Measurements from ENCODE around the gene CD40LG.

CD40LG gene

GRCh38 chrX:136647677-136648360 lies at the start of gene CD40LG:
Gene CD40LG, plus strand, starts transcription at chrX:136648158. Its CDS starts 91 bp downstream, at chrX:136648249.
- DNase-seq: no peak

DNA sequence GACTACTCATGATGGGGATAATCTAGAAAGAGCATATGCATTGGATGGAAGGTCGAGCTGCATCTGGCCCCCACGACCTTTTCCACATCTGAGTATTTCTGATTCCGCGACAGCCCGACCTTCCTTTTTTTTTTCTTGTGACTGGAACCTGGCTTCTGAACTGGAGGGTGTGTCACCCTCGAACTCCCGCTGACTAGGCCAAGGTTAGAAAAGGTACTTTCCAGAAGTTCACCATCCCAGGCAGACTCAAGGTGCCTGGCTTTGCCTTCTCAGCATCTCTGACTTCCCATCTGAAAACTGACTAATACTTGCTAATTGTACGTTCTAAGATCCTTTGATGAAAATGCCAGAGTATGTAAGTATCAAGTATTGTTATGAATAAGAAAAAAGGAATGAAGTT lies 49.3 kb upstream of the CD40LG start:
- no peak for DNase-seq

- no peak for DNase-seq
Observed at GRCh38 chrX:136600059-136600458, 47.9 kb upstream of the CD40LG start.

DNA sequence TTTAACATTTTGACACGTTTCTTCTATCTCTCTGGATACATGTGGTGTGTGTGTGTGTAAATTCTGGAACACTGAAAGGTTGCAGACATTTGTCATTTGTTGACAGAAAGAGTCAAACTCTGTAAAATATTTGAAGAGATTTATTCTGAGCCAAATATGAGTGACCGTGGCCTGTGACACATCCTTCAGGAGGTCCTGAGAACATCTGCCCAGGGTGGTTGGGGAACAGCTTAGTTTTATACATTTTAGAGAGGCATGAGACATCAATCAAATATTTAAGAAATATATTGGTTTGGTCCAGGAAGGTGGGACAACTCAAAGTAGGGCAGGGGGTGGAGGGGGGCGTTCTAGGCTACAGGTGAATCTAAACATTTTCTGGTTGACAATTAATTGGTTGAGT lies 40.7 kb upstream of the CD40LG start:
- no peak for DNase-seq

GRCh38 chrX:136608295-136608933 lies 39.5 kb upstream of the CD40LG start:
- DNase-seq: peak; percentile 45

GRCh38 chrX:136616987-136617685 lies 30.8 kb upstream of the CD40LG start:
- no peak for DNase-seq

GRCh38 chrX:136619899-136620505 lies 28.0 kb upstream of the CD40LG start:
- DNase-seq: peak; percentile 15

DNA sequence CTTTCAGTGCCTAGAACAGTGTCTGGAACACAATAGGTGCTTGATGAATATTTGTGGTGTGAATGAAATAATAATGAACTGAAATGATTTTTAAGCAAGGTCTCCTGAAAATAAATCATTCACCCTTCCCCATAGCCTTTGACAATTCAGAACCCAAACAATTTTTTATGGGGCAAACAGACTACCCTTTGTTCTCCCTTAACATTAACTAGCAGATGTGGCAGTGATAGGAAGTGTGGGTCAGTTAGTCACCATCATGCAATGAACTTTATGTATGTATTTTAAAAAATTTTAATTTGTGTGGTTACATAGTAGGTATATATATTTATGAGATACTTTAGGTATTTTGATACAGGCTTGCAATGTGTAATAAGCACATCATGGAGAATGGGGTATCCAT lies 27.2 kb upstream of the CD40LG start:
- DNase-seq: no peak

GRCh38 chrX:136622568-136622967 lies 25.4 kb upstream of the CD40LG start:
- no peak for DNase-seq

- DNase-seq: no peak
Observed at GRCh38 chrX:136623396-136623795, 24.6 kb upstream of the CD40LG start.

DNA sequence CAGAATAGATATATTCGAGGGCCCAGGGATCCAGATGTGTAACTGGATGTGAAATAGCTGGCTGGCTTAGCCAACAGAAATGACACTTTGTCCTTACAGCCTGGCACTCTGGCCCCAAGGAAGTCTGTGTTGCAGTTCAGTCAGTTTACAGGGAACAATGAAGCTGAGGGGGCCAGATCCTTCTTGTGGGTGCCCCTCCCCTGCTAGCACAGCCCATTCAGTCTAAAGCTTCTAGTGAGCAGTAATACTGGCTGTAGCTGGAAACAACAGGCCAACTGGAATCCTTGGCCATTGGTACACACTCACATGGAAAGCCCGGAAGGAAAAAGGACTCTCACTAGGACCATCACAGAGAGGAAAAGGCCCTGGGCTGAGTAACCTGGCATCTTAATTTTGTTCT lies 22.7 kb upstream of the CD40LG start:
- no peak for DNase-seq

DNA sequence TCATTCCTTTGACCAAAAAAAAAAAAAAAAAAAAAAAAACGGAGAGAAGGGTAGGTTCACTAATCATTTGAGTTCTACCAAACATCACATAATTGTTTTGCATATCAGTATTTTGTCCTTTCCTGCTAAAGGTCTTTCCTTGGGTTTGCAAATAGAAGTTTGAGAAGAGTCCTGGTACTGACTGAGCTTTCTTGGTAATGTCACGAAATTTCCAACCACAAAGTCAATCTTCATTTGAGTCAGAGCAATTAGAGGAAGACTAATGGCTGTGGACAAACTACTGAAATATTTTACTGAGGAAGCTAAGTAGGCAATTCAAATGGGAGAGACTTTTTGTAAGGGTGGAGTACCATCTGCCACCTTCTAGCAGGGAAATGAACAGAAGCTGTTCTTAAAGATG lies 21.7 kb upstream of the CD40LG start:
- no peak for DNase-seq

DNA sequence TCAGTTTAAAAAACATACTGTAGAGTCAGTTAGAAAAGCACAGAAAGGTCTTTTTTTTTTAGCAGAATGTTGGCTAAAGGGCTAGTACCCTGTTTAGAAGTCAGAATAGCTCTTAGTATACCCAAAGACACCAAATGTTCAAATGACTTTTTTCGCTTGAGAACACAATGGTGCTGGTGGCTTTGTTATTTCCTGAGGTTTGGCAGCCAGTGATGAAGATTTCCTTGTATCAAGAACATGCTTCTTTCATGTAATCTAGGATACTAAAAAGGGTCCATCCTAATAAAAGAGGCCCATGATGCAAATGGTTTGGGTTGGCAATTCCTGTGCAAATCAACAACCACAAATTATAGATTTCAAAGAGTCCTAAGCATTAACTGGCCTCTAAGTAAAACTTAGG lies 21.1 kb upstream of the CD40LG start:
- DNase-seq: no peak

DNA sequence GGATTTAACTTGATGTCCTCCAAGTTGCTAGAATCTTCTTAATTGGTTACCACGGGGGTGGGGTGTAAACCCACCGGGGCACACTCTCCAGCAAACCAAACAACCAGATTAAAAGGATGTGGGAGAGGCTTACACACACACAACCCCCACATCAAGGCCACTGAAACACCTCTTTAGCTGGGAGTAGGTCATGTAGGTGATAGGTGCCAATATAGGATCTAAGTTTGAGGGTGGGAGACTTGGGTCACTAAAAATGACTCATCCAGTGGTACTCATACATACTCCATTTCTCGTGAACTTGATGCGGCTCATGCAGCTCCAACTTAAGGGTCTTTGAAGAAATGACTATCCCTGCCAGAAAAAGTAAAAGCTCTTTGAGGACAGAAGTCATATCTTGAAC lies 20.5 kb upstream of the CD40LG start:
- DNase-seq: no peak

DNA sequence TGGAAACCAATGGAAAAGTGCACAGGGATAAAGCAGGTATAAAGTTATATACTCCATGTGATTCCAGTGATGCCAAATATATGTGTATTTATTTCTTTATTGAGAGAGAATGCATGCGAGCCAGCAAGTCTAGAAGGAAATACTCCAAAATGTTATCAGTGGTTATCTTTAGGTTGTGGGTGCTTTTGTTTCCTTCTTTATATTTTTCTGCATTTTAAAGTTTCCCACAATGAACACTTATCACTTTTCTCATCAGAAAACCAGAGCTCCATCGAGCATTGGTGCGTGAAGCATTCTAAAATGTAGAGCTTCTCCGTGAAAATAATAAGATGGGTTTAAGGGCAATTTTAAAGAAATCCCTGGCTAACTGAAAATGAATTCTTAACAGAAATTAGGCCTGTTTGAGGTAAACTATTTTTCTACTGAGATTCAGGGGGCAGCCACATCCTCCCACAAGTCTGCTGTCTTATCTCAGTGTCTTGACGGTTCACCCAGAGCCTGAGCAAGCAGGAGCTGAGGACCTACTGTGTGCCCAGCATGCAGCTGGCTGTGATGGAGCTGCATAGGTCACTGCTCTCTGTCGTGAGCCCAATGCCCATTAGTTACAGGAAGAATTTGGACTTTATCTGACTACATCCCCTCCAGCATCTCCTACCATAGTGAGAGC lies 18.7 kb upstream of the CD40LG start:
- DNase-seq: no peak

DNA sequence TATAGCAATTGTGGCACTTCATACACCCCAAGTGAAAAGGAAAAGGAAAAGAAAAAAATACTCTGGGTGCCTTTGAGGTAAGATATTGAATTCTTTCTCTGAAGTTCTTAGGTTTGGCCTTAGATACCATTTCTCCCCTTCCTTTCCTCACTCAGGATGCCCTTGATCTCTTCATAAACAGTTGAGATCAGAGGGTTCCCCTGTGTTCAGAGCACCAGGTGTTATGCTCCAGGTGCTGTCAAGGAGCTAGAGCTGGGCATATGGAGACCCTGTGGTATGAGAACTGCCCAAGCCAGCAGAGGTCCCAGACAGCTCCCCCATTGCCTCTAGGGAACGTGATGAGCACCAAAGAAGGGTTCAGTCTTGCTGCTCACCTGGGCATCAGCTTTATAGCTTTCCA lies 17.1 kb upstream of the CD40LG start:
- DNase-seq: no peak

DNA sequence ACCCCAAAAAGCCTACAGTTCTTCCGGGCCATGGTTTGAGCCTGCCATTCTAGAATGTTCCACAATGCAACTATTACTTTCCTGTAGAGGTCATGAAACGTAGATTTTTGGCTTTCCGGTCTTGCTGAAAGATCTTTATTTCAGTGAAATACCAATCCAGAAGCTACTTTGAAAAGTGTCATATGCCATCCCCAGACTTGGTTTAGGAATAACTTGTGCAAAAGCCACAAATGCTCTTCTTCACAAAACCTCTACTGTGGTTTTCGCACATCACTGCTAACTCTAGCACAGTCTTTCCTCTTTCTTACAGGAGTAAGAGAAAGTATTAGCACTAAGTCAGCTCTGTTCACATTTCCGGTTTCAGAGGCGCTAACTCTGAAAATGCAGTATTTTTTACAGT lies 12.7 kb upstream of the CD40LG start:
- no peak for DNase-seq

- no peak for DNase-seq
Observed at GRCh38 chrX:136636121-136636520, 11.8 kb upstream of the CD40LG start.

GRCh38 chrX:136639506-136640176 lies 8.3 kb upstream of the CD40LG start:
- DNase-seq: no peak

GRCh38 chrX:136643243-136643642 lies 4.7 kb upstream of the CD40LG start:
- DNase-seq: no peak

- DNase-seq: no peak
Observed at GRCh38 chrX:136646602-136647239, 1.2 kb upstream of the CD40LG start.

DNA sequence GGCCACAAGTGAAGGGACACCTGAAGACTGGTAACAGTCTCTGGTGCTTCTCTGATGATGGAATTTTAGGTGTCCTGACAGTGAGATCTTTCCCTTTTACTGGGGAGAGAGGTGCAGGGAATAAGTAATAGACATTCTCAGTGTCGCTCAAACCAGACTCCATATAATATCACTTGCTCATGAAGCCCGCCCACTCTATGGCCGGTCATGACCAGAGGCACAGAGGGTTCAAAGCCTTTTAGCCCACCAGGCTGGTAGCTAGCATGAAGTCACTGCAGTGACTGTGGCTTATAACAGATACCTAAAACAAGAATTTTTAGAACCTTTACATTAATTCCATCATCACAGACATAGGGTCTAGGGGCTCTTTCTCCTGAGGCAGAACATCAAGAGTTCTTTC lies 2.9 kb downstream of the CD40LG start:
- no peak for DNase-seq
